ENCODE results near the gene NTRK1.

GRCh38 chr1:156866249-156866909 lies 5.7 kb downstream of the NTRK1 start:
- TF ChIP-seq, protein P1, sequence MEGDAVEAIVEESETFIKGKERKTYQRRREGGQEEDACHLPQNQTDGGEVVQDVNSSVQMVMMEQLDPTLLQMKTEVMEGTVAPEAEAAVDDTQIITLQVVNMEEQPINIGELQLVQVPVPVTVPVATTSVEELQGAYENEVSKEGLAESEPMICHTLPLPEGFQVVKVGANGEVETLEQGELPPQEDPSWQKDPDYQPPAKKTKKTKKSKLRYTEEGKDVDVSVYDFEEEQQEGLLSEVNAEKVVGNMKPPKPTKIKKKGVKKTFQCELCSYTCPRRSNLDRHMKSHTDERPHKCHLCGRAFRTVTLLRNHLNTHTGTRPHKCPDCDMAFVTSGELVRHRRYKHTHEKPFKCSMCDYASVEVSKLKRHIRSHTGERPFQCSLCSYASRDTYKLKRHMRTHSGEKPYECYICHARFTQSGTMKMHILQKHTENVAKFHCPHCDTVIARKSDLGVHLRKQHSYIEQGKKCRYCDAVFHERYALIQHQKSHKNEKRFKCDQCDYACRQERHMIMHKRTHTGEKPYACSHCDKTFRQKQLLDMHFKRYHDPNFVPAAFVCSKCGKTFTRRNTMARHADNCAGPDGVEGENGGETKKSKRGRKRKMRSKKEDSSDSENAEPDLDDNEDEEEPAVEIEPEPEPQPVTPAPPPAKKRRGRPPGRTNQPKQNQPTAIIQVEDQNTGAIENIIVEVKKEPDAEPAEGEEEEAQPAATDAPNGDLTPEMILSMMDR (IDR thresholded peaks at IDR 0.05), result no peak
- no peak for TF ChIP-seq POLR2A (IDR thresholded peaks at IDR 0.05)

All from thyroid gland (tissue), 4 donors.